ENCODE measurements around the gene PAPPA.

PAPPA gene

GRCh38 chr9:116260531-116260930 lies 106.9 kb downstream of the PAPPA start:
- no peak for DNase-seq (ENCODE audit: extremely low spot score)
- POLR2A ChIA-PET = no interaction called here
- TF ChIP-seq, protein P1, sequence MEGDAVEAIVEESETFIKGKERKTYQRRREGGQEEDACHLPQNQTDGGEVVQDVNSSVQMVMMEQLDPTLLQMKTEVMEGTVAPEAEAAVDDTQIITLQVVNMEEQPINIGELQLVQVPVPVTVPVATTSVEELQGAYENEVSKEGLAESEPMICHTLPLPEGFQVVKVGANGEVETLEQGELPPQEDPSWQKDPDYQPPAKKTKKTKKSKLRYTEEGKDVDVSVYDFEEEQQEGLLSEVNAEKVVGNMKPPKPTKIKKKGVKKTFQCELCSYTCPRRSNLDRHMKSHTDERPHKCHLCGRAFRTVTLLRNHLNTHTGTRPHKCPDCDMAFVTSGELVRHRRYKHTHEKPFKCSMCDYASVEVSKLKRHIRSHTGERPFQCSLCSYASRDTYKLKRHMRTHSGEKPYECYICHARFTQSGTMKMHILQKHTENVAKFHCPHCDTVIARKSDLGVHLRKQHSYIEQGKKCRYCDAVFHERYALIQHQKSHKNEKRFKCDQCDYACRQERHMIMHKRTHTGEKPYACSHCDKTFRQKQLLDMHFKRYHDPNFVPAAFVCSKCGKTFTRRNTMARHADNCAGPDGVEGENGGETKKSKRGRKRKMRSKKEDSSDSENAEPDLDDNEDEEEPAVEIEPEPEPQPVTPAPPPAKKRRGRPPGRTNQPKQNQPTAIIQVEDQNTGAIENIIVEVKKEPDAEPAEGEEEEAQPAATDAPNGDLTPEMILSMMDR (IDR thresholded peaks at IDR 0.05; ENCODE audit: control extremely low read depth, extremely low read depth, low read depth, missing control alignments) = no peak
- CTCF ChIA-PET = interaction anchor here (1.4 kb wide), 1 partner anchor 10 kb away, joined by 4 read pairs; no protein-coding TSS in a partner anchor

GRCh38 chr9:116262448-116262847 lies 108.9 kb downstream of the PAPPA start:
- ChIA-PET POLR2A (no interaction called here), CTCF (interaction anchor here (0.7 kb wide), 1 partner anchor 25 kb away, joined by 3 read pairs; no protein-coding TSS in a partner anchor)
- TF ChIP-seq, protein P1 (IDR thresholded peaks at IDR 0.05; ENCODE audit: control extremely low read depth, extremely low read depth, low read depth, missing control alignments) = no peak
- no peak for DNase-seq (ENCODE audit: extremely low spot score)

GRCh38 chr9:116264361-116264760 lies 110.8 kb downstream of the PAPPA start:
- ChIA-PET CTCF (interaction anchor here (1.0 kb wide), 1 partner anchor 178 kb away, joined by 3 read pairs; no protein-coding TSS in a partner anchor), POLR2A (no interaction called here)
- TF ChIP-seq, protein P1 (IDR thresholded peaks at IDR 0.05; ENCODE audit: control extremely low read depth, extremely low read depth, low read depth, missing control alignments) = no peak
- DNase-seq (ENCODE audit: extremely low spot score) = no peak

DNA sequence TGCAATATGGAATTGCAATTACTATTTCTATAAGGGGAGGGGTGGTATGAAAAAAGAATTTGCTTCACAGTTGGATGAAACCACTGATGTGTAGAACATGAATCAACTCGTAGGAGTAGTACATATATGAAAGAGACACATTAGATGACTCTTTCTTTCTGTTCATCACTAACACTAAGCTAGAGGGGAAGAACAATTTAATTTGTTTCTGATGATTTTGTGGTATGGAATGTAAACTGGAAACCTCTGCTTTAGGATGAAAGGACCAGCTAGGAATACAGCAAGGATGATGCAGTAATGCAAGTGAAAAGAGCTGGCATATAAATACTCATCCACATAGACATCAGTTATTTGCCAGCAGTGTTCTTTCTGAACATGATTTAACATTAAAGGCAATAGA lies 113.4 kb downstream of the PAPPA start:
- no peak for DNase-seq (ENCODE audit: extremely low spot score)
- ChIA-PET POLR2A (no interaction called here), CTCF (interaction anchor here (1.2 kb wide), 1 partner anchor 59 kb away, joined by 3 read pairs; no protein-coding TSS in a partner anchor)
- TF ChIP-seq, protein P1 (IDR thresholded peaks at IDR 0.05; ENCODE audit: control extremely low read depth, extremely low read depth, low read depth, missing control alignments) = no peak

GRCh38 chr9:116269250-116269649 lies 115.7 kb downstream of the PAPPA start:
- CTCF ChIA-PET = no interaction called here
- DNase-seq (ENCODE audit: extremely low spot score) = no peak
- POLR2A ChIA-PET = no interaction called here
- TF ChIP-seq, protein P1 (IDR thresholded peaks at IDR 0.05; ENCODE audit: control extremely low read depth, extremely low read depth, low read depth, missing control alignments) = no peak

DNA sequence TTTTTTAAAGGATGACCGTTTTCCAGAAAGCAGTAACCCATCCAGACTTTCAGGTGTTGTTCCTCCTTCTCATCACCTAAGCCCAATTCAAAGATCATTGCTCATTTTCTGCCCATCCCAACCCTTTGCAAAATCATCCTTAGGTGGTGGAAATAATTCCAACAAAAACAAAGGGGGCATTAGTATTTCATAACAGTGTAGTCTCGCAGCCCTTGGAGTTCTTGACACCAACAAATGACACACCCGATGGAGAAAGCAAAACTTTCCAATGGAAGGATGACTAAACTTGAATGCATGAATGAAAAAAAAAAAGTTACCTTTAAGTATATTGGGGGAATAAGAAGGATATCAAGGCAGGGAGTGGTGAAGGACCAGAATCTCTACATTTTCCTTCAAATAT lies 117.0 kb downstream of the PAPPA start:
- TF ChIP-seq, protein P1 (IDR thresholded peaks at IDR 0.05; ENCODE audit: control extremely low read depth, extremely low read depth, low read depth, missing control alignments) = no peak
- no peak for DNase-seq (ENCODE audit: extremely low spot score)
- ChIA-PET CTCF (no interaction called here), POLR2A (no interaction called here)

DNA sequence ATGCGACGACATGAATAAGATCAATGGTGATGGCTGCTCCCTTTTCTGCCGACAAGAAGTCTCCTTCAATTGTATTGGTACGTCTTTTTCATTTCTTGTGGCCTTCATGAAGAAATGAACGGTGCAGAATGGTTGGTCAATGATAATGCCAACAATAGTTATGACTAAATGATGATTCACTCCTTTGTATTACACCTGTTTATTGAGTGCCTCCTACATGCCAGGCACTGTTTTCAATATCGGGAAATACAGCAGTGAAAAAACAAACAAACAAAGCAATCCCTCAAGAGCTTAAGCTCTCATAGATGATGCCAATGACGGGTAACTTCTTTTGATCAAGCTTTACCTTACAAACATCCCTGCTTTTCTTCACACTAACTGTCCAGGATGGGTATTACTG lies 117.7 kb downstream of the PAPPA start:
- CTCF ChIA-PET = no interaction called here
- TF ChIP-seq, protein P1 (IDR thresholded peaks at IDR 0.05; ENCODE audit: control extremely low read depth, extremely low read depth, low read depth, missing control alignments) = no peak
- POLR2A ChIA-PET = no interaction called here

More for the DNA sequence above, 117.7 kb downstream of the PAPPA start:
- DNase-seq (ENCODE audit: extremely low spot score) = no peak

Data from GM10248 (cell line).